Lower leg skin (tissue), 3 donors: ENCODE results near the gene ABCC4.

Experiments used
- POLR2A ChIP-seq, 2 donors: fragments of 450-650 bp; IDR thresholded peaks; one replicate each; pipeline ENCODE4 v1.6.1; 2016 to 2017; ENCODE audit warnings: antibody characterized with exemption in 2 of 2, mild to moderate bottlenecking in 1 of 2, moderate library complexity in 1 of 2
- TF ChIP-seq, protein P1 (sequence below), 3 donors: fragments of 450-650 bp; IDR thresholded peaks; one replicate each; pipeline ENCODE4 v1.5.1; 2016; ENCODE audit warnings: antibody characterized with exemption in 3 of 3, mild to moderate bottlenecking in 3 of 3, moderate library complexity in 2 of 3

DNA sequence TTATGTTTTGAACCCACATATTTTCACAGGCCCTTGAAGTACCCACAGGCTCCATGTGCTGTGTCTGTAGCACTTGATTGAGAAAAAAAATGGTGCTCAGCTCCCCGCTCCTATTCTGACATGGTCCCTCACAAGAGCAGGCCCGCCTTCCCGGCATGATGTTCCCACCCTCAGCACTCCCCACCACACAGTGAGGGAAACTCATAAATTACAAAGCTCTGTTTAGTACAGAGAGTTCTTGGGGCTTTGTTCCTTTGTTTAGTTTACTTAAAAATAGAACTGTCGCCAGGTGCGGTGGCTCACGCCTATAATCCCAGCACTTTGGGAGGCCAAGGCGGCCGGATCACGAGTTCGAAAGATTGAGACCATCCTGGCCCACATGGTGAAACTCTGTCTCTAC lies 25.9 kb upstream of the ABCC4 start:
- TF ChIP-seq, protein P1, sequence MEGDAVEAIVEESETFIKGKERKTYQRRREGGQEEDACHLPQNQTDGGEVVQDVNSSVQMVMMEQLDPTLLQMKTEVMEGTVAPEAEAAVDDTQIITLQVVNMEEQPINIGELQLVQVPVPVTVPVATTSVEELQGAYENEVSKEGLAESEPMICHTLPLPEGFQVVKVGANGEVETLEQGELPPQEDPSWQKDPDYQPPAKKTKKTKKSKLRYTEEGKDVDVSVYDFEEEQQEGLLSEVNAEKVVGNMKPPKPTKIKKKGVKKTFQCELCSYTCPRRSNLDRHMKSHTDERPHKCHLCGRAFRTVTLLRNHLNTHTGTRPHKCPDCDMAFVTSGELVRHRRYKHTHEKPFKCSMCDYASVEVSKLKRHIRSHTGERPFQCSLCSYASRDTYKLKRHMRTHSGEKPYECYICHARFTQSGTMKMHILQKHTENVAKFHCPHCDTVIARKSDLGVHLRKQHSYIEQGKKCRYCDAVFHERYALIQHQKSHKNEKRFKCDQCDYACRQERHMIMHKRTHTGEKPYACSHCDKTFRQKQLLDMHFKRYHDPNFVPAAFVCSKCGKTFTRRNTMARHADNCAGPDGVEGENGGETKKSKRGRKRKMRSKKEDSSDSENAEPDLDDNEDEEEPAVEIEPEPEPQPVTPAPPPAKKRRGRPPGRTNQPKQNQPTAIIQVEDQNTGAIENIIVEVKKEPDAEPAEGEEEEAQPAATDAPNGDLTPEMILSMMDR (IDR thresholded peaks at IDR 0.05): no peak
- no peak for TF ChIP-seq POLR2A (IDR thresholded peaks at IDR 0.05)
